GM19324 (cell line): ENCODE data around the gene UBE2E2.

Source experiments
- ATAC-seq: cut with Tn5 transposase; IDR thresholded peaks from one replicate; pipeline ENCODE4 v1.9.1; 2021; ENCODE audit warnings: mild to moderate bottlenecking, moderate library complexity; ENCODE audit not compliant: unreplicated experiment, low FRiP score

Gene UBE2E2

GRCh38 chr3:23425410-23425809 is 222.3 kb downstream of the UBE2E2 start:
- ATAC-seq, result no peak

- no peak for ATAC-seq
These were observed 227.8 kb downstream of the UBE2E2 start for GRCh38 chr3:23430781-23431398.

GRCh38 chr3:23431764-23432163 is 228.6 kb downstream of the UBE2E2 start:
- ATAC-seq, result no peak

GRCh38 chr3:23435318-23435717 is 232.2 kb downstream of the UBE2E2 start:
- no peak for ATAC-seq

GRCh38 chr3:23435904-23436303 is 232.8 kb downstream of the UBE2E2 start:
- no peak for ATAC-seq

GRCh38 chr3:23437484-23438145 is 234.5 kb downstream of the UBE2E2 start:
- ATAC-seq, result no peak

GRCh38 chr3:23438657-23439056 is 235.5 kb downstream of the UBE2E2 start:
- no peak for ATAC-seq

GRCh38 chr3:23439080-23439479 is 236.0 kb downstream of the UBE2E2 start:
- ATAC-seq, result no peak

GRCh38 chr3:23440416-23441294 is 237.5 kb downstream of the UBE2E2 start:
- no peak for ATAC-seq

GRCh38 chr3:23442598-23443383 is 239.7 kb downstream of the UBE2E2 start:
- ATAC-seq, result no peak

- ATAC-seq, result no peak
These were observed 241.3 kb downstream of the UBE2E2 start for GRCh38 chr3:23444386-23444785.

GRCh38 chr3:23446301-23446700 is 243.2 kb downstream of the UBE2E2 start:
- ATAC-seq, result no peak

- ATAC-seq, result no peak
These were observed 245.9 kb downstream of the UBE2E2 start for GRCh38 chr3:23448998-23449537.

- ATAC-seq, result no peak
These were observed 246.9 kb downstream of the UBE2E2 start for GRCh38 chr3:23450051-23450450.

- ATAC-seq, result no peak
These were observed 247.7 kb downstream of the UBE2E2 start for GRCh38 chr3:23450806-23451205.

- ATAC-seq, result no peak
These were observed 249.3 kb downstream of the UBE2E2 start for GRCh38 chr3:23452408-23452807.

- ATAC-seq, result no peak
These were observed 252.0 kb downstream of the UBE2E2 start for GRCh38 chr3:23455084-23455483.

- ATAC-seq, result no peak
These were observed 252.6 kb downstream of the UBE2E2 start for GRCh38 chr3:23455775-23456174.

- no peak for ATAC-seq
These were observed 254.6 kb downstream of the UBE2E2 start for GRCh38 chr3:23457697-23458096.

- ATAC-seq, result no peak
These were observed 256.3 kb downstream of the UBE2E2 start for GRCh38 chr3:23459465-23459864.
